ENCODE measurements around the gene DHRS2.

Gene DHRS2

GRCh38 chr14:23613242-23614070 is 22.7 kb upstream of the DHRS2 start:
- DNase-seq, result no peak

GRCh38 chr14:23614395-23614828 is 21.8 kb upstream of the DHRS2 start:
- no peak for DNase-seq

DNA sequence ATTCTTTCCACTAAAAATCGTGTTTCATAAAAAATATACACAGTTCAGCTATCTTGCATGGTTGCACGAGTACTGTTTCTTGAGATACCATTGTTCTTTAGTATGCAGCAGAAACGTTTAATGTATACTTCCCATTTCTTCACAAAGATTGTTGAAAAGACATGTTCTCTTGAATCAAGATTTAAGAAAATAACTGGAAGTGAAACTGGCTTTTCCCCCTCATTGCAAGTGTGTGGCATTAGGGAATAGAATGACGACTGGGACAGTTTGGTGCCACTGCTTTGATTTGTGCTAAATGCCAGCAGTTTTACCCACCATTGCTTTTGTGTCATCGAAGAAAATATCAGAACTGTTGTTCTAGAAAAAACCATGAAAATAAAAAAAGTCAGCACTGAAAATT is 20.3 kb upstream of the DHRS2 start:
- no peak for DNase-seq

GRCh38 chr14:23617539-23617938 is 18.6 kb upstream of the DHRS2 start:
- DNase-seq, result no peak

DNA sequence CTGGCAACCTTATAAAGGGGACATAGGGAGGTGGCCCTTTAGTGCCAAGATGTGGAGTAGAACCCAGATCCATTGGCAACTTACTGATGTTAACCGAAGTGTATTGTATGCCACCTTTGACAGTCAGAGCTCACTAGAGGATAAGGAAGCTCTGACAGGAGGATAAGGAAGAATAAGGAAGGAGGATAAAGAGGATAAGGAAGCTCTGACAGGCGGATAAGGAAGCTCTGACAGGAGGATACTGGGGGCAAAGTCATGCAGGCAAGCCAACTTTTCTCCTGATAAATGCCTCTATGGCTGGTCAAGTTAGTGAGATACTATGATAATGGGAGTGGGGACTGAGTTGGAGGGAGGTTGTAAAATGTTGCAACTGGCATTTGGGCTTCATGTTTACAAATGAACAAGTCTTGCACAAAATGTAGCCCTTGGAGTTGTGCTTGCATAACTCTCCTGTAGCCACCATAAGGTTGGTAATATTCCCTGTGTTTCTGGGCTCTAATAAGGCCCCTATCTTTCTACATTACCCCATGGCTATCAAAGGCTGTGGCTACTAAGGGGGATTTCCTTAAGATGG is 17.7 kb upstream of the DHRS2 start:
- DNase-seq, result no peak

GRCh38 chr14:23620177-23620702 is 15.9 kb upstream of the DHRS2 start:
- no peak for DNase-seq

- no peak for DNase-seq
Observed at GRCh38 chr14:23621204-23621931, 14.8 kb upstream of the DHRS2 start.

GRCh38 chr14:23621932-23622730 is 14.0 kb upstream of the DHRS2 start:
- no peak for DNase-seq

DNA sequence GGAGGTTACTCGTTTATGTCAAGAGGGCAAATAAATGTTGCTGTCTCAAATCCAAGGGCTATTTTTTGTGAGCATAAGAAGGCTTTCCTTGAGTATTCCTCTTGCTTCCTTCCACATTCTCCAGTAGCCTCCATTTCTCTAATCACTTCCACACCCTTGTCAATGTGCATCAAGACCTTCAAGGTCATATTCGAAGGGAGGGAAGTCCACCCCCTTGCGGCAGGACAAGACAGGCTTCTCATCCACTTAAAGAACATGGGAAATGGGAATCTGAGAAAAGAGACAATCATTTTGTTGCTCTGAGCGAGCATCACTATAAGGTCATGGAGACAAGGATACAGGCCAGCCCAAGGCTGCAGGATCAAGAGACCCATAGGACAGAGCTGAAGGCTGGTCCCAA is 13.2 kb upstream of the DHRS2 start:
- no peak for DNase-seq

DNA sequence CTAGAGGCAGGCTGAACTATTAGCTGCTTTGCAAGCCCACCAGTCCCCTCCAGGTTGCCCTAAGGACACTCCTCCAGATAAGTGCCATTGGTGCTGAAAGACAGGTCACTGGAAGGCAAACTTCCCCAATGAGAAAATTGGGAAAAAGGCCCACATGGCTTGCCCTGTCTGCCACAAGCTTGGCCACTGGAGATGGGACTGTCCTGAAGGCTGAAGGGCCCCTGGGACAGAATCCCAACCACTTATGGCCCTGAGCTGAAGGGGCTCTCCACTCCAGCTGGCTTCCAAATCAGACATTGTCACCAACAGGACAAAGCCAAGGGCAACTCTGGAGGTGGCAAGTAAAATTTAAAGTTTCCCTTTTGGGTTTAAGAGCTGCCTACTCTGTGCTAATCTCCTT is 12.2 kb upstream of the DHRS2 start:
- DNase-seq, result no peak

- no peak for DNase-seq
Observed at GRCh38 chr14:23624830-23625404, 11.2 kb upstream of the DHRS2 start.

DNA sequence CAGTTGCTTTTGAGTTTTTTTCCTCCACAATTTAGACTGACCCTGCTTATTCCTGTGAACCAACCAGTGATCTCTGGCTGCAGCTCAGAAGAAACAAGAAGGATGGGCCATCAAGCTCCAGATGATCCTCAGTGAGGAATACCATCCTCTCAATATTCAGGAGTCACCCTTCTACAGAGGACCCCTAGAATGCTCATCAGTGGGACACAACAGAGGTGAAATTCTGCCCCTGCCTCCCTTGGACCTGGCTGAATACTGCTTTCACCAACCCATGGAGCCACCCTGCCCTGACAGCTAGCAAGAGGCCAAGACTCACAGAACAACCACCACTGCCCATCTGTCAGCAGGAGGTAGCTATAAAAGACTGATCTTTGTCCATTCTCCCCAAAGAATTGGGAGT is 9.2 kb upstream of the DHRS2 start:
- no peak for DNase-seq

- DNase-seq, result no peak
Observed at GRCh38 chr14:23627961-23628360, 8.2 kb upstream of the DHRS2 start.

- DNase-seq, result no peak
Observed at GRCh38 chr14:23629204-23629603, 7.0 kb upstream of the DHRS2 start.

DNA sequence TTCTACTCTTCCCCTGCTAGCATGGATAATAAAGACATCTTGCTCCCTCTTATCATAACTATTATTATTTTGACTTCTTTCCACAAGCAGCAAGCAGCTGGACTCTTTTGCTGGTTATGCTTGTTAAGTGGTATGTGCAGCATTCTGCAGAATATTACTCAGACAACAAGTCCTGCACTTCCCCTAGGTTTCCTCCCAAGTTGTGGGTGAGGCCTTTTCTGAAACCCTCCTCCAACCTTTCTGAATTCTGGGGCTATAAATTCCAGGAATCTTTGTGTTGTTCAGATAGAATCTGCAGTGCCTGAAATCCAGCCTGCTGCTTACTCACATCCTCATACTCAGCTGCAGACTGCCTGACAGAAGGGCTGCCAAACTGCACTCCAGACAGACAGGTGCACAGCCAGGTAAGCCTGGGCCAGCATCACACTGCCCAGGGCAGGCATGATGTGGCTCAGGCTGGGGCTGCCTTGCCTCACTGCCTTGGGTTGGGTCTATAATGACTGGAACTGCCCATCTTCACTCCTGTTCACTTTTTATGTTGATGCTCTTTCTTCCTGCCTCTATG is 6.2 kb upstream of the DHRS2 start:
- DNase-seq, result no peak

- DNase-seq, result no peak
Observed at GRCh38 chr14:23630687-23631086, 5.5 kb upstream of the DHRS2 start.

- DNase-seq, result no peak
Observed at GRCh38 chr14:23631234-23631633, 4.9 kb upstream of the DHRS2 start.

DNA sequence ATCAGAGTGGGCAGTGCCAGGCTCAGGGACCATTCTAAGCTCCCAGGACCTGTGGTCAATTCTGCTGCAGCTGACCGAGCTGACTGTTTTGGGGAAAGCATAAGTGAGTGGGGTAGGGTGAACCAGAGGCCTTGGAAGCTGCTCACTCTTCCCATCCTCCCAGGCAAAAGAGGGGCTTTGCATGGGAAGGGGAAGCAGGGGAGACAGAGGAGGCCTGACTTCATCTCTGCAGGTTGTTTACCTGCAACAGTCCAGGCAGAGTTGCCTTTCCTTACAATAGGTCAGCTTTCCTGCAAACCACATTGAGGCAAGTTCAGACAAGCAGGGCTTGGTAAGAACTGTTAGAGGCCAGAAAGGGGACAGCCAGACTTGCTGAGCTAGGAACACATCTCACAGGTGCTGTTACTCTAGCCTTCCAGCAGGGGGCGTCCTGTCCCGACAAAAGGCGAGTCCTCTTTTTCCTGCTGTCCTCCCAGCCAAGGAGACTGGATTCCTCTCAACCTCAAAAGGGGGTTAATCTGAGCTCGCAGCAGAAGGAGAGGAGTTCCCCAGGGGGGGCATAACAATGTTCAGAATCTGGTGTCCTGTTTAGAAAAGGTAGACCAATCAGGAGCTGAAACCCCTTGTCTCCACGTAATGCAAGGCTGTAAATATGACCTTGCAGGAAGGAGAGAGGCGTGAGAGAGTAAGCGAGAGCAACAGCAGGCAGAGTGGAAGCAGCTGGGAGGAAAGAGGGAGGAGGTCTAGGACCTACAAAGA is 4.3 kb upstream of the DHRS2 start:
- peak; percentile 94 for DNase-seq

DNA sequence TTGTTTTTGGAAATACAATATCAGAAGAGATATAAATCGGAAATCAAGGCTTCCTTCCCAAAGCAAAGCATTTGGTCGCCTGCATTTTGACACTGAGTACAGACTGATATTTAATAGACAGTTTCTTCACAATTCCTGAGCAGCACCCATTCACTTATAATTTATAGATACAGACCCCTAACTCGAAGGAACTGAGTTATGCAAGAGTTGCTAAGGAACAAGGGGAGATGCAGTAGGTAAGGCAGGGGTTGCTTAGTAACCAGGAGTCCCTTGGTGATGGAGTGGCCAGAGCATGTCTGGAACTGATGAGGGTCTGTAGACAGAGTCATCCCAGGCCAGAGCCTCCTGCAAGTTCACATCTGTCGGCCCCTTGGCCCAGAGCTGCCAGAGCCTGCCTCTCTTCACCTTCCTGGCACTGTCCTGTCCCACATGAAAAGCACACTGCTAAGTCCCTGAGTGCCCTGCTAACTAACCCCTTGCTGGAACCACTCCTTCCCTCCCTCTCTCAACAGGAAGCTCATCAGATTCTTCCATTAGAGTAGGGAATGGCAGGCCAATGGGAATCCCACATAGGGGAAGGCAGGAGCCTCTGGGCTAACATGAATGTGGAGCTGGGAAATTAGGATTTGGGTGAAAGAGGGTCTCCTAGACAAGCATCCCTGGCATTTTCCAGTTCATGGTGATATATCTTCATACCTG is 3.6 kb upstream of the DHRS2 start:
- no peak for DNase-seq

DNA sequence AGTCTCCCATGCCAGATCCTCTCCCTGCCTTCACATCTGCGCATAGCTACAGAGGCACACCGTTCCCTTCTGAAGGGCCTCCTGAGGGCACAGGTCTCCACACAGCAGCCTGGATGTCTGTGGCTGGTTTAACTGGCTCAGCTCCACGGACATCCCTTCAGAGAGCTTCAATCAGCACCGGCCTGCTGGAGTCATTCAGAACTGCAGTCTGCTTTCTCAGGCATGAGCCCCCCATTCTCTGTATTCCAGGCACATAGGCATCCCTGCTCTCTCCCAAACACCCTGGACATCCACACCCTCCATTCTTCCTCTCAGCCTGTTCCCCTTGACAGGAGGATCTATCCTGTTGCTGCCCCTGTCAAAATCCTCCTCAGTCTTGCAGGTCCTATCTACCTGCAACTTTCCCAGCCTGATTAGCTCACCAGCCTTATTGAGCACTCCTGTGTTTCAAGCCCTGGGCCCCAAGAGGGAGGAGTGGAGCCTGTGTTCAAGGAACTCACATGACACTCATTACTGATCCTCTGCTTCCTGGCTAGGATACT is 2.9 kb upstream of the DHRS2 start:
- no peak for DNase-seq
